Measurements from ENCODE around the gene TMEM132E.

The TMEM132E gene

GRCh38 chr17:34673995-34674890 is 94.9 kb downstream of the TMEM132E start:
- DNase-seq (ENCODE audit: low read depth), result no peak
- H3K4me3 ChIP-seq (ENCODE audit: low read depth, low read length), result no peak overlapping the region
- TF ChIP-seq CTCF (IDR thresholded peaks at IDR 0.05; ENCODE audit: insufficient read depth, low read depth, low read length, missing control alignments), result no peak

DNA sequence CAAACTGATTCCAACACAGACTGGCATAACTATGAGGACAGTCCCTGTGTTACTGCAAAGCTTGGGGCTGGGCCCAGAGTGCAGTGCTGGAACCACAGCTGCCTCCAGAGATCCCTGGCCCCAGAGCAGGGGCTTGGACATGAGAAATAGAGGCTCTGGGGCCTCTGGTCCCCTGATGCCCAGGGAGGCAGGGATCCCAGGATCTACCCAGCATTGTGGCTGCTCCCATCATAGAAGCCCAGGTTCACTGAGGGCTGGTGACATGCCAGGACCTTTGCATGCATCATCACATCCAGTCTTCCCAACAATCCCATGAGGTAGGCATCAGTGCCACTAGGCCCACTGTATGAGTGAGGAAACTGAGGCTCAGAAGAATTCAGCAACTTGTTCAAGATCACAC is 95.8 kb downstream of the TMEM132E start:
- DNase-seq (ENCODE audit: low read depth), result no peak
- H3K4me3 ChIP-seq (ENCODE audit: low read depth, low read length), result no peak overlapping the region

GRCh38 chr17:34675605-34676004 is 96.2 kb downstream of the TMEM132E start:
- no peak for TF ChIP-seq CTCF (IDR thresholded peaks at IDR 0.05; ENCODE audit: insufficient read depth, low read depth, low read length, missing control alignments)
- DNase-seq (ENCODE audit: low read depth), result no peak
- no peak overlapping the region for H3K4me3 ChIP-seq (ENCODE audit: low read depth, low read length)

More for the DNA sequence above, 95.8 kb downstream of the TMEM132E start:
- TF ChIP-seq CTCF (IDR thresholded peaks at IDR 0.05; ENCODE audit: insufficient read depth, low read depth, low read length, missing control alignments), result no peak

GRCh38 chr17:34680151-34680550 is 100.8 kb downstream of the TMEM132E start:
- H3K4me3 ChIP-seq (ENCODE audit: low read depth, low read length), result no peak overlapping the region
- no peak for TF ChIP-seq CTCF (IDR thresholded peaks at IDR 0.05; ENCODE audit: insufficient read depth, low read depth, low read length, missing control alignments)
- DNase-seq (ENCODE audit: low read depth), result no peak

DNA sequence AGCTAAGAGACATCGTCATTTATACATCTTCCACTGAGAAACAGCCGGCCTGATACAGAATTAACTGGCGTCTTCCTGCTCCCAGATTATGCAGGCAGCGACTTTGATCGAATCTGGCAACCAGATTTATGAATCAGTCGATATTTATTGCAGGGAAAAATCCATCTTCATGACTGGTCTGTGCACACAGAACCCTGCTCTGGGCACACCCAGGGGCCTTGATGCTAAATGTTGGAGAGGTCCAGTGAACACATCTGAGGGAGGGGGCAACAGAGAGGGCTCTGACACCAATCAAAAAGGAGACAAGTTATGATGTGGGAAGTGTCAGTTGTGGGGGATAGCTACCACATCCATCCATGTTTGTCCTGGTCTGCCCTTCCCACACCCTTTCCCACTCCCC is 102.9 kb downstream of the TMEM132E start:
- no peak for DNase-seq (ENCODE audit: low read depth)
- H3K4me3 ChIP-seq (ENCODE audit: low read depth, low read length), result no peak overlapping the region
- no peak for TF ChIP-seq CTCF (IDR thresholded peaks at IDR 0.05; ENCODE audit: insufficient read depth, low read depth, low read length, missing control alignments)

DNA sequence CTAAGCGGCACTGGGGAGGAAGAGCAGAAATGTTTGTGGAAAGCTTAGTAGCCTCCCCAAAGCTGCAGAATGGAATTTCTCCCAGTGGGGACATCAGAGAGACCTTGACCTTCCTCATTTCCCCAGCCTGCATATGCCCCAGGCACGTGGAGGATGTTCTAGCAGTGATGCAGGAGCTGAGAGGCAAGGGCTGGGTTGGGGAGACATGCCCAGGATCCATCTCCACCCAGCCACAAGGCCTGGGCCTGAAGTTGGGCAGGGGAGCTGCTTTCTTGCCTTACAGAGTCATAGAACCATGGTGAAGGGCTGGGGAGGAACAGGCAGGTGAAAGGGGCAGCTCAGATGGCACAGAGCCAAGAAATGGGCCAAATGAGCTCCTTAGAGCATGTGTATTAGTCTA is 104.0 kb downstream of the TMEM132E start:
- no peak overlapping the region for H3K4me3 ChIP-seq (ENCODE audit: low read depth, low read length)
- no peak for DNase-seq (ENCODE audit: low read depth)
- no peak for TF ChIP-seq CTCF (IDR thresholded peaks at IDR 0.05; ENCODE audit: insufficient read depth, low read depth, low read length, missing control alignments)
